ENCODE measurements around the gene FBLIM1.
"Not testable (repeated sequence)": the region's sequence is repeated elsewhere in the genome, so short reads cannot be mapped to it uniquely, and the experiment has no call there.

The FBLIM1 gene

DNA sequence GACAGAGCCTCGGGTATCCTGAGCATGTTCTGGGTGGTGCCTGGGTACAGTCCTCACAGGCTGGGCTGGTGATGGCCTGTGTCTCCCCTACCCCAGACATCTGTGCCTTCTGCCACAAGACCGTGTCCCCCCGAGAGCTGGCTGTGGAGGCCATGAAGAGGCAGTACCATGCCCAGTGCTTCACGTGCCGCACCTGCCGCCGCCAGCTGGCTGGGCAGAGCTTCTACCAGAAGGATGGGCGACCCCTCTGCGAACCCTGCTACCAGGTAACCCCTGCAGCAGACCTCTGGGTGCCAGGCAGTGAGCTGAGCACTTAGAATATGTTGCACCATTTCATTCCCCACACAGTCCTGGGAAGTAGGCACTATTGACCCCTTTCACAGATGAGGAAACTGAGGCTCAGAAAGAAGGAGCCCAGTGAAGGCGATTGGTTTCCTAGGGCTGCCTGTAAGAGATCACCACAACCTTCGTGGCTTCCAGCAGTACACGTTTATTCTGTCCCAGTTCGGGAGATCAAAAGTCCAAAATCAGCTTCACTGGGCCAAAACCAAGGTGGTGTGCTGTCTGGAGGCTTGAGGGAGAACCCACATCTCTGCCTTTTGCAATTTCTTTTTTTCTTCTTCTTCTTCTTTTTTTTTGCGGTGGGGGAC, 11.8 kb downstream of the FBLIM1 start:
- DNase-seq, result no peak

DNA sequence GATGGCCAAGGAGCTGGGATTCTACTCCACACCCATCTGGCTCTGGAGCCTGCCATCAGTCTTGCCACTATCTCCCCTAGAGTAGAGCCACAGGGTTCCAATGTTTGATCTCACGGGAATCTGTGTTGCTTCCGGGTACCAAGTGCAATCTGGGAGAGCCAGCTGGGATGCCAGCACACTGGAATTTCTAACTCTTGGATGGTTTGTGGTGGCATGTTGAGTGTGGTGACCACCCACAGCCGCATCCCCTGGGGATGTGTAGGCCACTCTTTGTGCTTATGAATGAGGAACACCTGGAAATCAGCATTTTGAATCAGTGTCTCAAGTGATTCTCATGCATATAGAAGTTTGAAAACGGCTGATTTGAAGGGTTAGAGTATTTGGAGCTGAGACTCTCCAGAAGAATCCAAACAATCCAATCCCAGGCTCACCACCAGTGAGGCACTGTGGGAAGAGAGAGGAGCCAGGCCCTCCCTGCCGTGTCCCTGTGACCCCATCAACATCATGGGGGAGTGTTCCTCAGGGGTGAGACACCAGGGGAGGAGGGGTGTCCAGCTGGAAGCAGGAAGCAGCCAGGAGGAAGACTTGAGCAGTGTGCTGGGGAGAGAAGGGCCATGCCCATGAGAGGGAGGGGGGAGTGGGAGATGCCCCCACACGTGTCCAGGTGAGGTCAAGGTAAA, 13.4 kb downstream of the FBLIM1 start:
- DNase-seq, result no peak

DNA sequence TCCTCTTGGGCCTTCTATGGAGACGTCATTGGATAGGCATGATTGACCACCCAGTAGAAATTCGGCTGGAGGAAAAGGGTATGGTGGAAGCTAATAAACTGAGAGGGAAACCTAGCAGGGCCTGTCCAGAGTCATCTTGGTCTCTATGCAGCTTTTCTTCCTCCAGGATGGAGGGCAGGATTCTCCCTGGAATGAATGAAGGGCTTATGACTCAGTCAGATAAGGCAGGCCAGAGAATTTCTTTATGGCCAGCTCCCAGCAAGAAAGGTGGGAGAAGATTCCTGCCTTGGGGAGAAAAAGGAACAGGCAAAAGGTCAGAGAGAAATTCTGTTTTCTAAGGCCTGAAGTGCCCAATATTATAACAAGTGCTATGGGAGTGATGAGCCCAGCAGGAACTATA, 17.1 kb downstream of the FBLIM1 start:
- no peak for DNase-seq

DNA sequence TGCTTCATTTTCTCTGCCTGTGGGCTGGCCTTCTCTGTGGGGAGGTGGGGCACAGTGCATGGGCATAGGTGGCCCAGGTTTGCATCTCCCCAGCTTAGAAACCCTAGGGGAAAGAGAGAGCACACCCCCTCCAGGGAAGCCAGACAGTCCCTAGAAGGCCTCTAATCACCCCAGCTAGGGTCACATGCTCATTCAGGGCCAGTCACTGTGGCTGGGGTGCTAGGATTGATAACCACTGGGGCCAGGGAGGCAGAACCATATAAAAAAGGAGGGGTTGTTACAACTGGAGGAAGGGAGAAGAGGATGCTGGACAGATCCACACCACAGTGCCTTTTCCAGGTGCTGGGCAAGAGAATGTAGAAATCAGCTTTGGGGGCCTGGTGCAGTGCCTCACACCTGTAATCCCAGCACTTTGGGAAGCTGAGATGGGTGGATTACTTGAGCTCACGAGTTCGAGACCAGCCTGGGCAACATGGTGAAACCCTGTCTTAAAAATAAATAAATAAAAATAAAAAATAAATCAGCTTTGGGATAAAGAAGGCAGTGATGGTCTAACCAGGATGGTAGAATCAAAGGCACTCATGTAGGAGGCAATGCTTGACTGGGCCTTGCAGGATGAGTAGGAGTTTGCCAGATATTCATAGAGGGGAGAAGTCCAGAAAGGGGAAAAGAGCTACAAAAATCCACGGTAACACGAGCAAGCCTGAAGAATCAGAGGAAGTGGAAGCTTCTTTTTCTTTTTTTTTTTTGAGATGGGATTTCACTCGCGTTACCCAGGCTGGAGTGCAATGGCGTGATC, 19.5 kb downstream of the FBLIM1 start:
- no peak for DNase-seq

DNA sequence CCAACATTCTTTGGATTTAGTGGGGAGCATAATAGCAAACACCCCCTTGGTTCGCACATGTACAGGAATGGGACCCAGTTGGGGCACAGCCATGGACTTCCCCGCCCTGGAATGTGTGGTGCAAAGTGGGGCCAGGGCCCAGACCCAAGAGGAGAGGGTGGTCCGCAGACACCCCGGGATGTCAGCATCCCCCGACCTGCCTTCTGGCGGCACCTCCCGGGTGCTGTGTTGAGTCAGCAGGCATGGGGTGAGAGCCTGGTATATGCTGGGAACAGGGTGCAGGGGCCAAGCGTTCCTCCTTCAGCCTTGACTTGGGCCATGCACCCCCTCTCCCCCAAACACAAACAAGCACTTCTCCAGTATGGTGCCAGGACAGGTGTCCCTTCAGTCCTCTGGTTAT, 27.1 kb downstream of the FBLIM1 start:
- DNase-seq, result no peak

DNA sequence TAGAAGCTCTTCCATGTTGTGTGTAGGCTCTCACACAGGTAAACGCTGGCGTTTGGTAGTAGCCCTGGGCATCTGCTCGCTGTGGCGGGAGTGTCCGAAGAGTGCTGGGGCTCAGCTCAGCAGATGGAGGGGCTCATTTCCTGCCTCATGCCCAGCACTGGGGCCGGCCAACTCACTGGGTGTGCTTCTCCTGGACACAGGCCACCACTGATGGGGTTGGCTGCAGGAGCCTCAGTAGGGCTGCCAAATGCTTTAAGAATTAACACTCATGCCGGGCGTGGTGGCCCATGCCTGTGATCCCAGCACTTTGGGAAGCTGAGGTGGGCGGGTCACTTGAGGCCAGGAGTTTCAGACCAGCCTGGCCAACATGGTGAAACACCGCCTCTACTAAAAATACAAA, 28.0 kb downstream of the FBLIM1 start:
- DNase-seq, result no peak

DNA sequence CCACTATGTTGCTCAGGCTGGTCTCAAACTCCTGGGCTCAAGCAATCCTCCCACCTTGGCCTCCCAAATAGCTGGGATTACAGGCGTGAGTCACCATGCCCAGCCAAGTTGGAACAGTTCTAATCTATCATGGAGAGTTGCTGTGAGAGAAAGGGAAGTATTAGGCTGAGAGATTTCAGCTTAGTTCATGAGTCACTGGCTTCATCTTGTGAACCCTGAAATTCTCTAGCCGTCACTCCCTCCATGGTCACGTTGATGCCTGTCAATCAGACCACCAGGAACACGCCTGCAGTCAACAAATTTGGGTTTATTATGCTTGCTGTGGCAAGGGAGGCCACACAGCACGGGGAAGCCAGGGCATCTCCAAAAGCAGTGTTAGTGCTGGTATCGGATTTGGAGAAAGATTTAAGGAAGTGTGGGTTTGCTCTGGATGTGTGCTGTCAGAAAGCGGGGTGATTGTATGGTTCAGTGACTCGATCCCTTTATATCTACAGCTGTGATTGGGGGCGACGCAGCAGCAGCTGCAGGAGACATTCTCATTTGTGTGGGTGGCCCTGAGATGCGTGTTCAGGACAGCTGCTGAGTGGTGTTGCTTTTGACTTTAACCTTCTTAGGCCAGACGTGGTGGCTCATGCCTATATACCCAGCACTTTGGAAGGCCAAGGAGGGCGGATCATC, 30.2 kb downstream of the FBLIM1 start:
- DNase-seq, result no peak

DNA sequence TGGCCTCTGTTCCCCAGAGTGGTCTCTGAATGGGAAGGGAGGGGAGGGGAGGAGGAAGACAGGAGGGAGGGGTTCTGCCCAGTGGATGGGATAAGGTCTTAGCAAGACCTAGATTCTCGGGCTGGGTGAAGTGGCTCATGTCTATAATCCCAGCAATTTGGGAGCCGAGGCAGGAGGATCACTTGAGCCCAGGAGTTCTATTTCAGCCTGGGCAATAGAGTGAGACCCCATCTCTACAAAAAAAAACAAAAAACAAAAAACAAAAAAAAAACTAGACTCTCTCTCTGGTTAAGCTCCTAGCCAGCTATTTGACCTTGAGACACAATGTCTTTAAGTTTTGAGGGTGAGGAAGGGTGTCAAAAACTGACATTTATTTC, 37.5 kb downstream of the FBLIM1 start:
- DNase-seq, result no peak

DNA sequence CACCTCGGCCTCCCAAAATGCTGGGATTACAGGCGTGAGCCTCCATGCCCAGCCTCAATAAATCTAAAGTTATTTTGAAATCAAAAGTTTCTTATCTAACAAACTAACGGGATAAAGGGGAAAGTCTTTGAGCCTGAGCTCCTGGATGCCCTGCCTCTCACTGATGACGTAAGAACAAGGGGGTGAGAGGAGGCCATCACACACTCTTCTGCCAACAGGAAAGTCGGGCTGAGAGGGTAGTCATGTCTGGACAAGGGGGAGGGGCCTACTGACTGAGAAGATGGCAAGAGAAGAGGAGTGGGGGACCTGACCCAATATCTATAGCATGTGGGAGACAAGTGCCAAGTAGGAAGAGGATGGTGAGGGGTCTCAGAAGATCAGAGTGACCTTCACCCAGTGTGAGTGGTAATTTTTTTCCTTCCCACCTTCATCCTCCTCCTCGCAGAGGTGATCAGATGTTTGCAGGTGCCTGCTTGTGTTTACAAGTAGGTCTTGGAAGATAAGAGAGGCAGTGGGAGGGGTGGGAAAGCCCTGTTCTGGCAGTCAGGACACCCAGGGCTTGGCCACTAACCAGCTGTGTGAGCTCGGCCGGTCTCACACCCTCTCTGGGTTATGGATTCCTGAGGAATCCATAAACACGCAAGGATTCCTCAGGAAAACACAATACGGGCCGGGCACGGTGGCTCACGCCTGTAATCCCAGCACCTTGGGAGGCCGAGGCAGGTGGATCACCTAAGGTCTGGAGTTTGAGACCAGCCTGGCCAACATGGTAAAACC, 39.2 kb downstream of the FBLIM1 start:
- no peak for DNase-seq

DNA sequence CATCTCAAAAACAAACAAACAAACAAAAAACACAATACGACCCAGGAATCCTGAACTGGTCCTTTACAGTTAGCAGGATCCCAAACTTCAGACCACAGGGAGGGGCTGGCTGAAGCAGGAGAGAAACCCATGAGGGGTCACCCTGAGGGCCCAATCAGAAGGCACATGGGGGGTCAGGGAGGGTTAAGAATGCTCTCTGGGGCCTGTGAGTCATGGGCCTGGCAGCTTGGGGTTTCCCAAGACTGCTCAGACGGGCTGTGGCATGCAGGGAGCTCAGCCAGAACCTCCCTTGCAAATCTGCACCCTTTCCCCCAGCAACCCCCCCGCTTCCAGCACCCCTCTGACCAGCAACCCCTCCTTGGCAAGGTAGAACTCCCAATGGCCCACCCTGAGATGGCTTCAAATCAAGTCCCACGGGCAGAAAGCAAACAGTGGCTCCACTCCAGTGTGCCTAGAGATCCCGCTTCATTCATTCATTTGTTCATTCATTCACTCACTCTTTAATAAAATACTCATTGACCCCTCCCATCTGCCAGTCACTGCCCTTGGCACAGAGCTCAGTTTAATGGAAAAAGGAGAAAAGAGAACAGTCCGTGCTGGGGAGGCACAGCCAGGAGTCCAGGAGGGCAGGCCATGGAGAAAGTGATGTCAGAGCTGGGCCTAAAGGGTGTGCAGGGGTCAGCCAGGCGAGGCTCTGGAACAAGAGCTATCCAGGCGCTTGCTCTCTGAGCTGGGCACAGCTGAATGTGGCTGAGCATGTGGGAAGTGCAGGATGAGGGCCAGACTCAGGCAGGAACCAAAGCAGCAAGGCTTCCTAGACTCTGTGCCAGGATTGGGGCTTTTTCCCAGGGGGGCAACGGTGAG, 40.6 kb downstream of the FBLIM1 start:
- DNase-seq, result no peak

DNA sequence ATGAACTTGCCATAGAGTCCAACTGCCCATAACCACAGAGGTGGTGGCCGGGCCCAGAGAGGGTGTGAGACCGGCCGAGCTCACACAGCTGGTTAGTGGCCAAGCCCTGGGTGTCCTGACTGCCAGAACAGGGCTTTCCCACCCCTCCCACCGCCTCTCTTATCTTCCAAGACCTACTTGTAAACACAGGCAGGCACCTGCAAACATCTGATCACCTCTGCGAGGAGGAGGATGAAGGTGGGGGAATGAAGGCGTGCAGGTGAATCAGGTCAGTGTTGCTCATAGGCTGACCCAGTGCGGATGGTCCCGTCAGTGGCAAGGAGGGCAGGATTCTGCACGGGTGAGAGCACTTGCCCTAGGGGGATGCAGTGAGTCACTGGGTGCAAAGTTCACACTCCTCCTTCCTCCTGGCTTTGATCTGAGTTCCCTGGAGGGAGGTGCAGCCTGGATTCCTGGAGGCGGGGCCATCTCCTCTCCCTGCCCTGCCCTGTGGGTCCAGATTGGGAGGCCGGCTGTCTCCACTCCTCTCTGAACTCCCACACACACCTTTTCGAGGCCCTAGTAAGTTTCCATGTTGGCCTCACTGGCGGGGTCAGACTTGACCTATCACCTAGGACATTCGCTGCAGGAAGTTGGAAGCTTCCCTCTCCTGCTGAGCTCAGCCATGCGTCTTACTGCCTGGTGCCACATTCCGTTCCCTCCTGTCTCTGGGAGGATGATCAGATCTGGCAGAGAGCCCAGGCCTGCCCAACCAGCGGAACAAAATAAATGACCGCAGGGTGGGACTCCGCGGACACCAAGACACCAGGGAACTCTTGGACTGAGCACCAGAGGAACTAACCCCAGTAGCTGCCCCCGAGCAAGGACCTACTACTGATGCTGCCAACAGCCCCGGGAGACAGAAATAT, 41.6 kb downstream of the FBLIM1 start:
- no peak for DNase-seq

DNA sequence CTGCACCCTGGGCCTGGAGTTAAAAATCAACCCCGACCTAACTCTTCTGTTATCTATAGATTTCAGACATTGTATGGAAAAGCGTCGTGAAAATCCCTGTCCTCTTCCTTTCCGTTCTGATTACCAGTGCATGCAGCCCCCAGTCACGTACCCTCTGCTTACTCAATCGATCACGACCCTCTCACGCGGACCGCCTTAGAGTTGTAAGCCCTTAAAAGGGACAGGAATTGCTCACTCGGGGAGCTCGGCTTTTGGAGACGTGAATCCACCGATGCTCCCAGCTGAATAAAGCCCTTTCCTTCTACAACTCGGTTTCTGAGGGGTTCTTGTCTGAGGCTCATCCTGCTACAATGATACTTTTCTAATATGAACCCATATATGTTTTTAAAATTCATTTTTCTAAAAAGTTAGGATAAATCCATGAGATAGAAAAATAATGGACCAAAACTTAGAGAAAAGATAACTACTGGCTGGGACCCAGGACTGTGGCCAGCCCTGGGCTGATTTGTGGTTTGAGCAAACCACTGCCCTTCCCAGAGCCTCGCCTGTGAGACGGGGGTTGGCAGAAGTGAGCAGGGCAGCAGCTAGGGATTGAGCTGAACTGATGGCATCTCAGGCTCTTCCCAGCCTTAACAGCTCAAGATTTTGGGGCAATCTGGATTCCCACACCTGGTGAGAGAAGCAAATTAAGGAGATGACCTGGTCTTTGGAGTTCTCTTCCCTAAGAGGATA, 43.8 kb downstream of the FBLIM1 start:
- DNase-seq, result no peak

DNA sequence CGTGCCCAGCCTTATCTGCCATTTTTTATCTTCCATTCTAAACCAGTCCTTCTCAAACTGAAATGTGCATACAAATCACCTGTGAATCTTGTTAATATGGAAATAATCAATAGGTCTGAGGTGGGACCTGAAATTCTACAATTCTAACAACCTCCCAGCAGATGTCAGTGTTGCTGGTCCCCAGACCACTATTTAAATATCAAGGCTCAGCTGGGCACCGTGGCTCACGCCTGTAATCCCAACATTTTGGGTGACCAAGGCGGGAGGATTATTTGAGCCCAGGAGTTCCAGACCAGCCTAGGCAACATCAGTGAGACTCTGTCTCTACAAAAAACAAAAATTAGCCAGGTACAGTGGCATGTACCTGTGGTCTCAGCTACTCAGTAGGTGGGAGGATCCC, 44.8 kb downstream of the FBLIM1 start:
- DNase-seq, result no peak

DNA sequence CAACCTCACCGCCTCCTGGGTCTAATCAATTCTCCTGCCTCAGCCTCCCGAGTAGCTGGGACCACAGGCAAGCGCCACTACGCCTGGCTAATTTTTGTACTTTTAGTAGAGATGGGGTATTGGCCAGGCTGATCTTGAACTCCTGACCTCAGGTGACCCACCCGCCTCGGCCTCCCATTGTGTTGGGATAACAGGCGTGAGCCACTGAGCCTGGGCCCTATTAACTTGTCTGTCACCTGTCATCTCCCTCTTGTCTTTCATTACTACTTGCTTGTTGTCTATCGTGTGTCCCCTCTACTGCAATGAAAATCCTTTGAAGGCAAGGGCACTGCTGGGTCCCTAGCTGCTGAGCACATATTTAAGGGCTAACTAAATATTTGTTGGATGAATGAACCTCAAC, 45.5 kb downstream of the FBLIM1 start:
- DNase-seq, result no peak

DNA sequence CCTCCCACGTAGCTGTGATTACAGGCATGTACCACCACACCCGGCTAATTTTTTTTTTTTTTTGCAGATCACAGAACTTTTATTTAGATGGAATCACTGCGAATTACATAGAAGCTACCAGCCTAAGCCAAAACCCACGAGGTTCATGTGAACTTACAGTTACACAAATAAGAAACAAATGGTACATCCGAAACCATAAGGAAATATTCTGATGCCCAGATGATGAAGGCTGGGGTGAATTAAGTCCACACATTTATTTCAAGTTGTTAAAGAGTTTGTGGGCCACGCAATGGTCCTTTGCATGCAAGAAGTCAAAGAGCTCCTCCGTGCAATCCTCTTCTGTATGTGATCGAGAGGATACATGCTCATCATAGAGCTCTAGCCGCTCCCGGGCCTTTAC, 48.5 kb downstream of the FBLIM1 start:
- no peak for DNase-seq

DNA sequence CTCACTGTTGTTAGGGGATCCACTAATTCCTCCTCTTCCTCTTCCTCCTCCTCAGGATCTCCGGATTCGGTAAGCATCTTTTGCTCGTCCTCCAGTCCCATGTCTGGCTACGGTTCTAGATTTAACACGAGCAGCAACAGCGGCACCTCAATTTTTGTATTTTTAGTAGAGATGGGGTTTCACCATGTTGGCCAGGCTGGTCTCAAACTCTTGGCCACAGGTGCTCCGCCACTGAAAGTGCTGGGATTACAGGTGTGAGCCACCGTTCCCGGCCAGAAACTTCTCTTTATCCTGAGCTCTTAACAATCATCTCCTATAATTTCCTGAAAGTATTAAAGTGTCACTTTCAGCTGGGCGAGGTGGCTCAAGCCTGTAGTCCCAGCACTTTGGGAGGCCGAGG, 49.0 kb downstream of the FBLIM1 start, which contains the start of gene UQCRHL:
Gene UQCRHL, minus strand, starts transcription at position 101 of the 400 bp plus-strand sequence. Its CDS starts 0 bp downstream, at position 101.
- not testable (repeated sequence) for DNase-seq

DNA sequence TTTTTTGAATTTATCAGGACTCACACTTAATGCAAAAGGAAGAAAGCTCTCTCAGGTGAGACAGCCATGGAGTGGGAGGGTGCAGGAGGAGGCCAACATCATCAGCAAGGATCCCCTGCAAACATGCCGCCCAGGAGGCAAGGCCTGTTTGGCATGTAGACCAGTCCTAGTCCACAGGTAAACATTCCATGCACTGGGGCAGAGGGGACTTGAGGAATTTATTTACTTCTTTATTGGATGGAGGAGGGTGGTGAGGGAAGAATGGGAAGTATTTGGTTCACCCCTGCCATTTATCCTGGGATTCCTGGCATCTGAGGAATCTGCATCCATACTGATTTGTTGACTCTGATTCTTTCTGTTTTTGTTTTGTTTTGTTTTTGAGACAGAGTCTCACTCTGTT, 50.4 kb downstream of the FBLIM1 start:
- no peak for DNase-seq

DNA sequence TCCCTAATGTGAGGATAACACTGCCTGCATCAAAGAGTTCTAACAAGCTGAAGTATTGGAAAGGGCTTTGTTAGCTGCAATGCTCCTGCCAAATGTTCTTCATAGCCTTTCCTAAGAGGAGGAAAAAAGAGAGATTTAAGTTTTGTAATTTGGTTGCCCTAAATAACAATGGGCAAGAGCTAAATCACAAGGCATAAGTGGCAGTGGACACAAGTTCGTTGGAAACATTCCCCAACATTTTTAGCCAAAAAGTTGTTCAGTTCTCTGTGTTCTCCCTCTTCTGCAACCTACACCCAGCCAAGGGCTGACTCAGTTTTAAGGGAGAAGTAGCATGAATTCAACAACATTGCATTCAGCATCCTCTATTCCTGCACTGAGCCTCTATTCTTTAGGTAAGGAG, 51.5 kb downstream of the FBLIM1 start:
- no peak for DNase-seq

DNA sequence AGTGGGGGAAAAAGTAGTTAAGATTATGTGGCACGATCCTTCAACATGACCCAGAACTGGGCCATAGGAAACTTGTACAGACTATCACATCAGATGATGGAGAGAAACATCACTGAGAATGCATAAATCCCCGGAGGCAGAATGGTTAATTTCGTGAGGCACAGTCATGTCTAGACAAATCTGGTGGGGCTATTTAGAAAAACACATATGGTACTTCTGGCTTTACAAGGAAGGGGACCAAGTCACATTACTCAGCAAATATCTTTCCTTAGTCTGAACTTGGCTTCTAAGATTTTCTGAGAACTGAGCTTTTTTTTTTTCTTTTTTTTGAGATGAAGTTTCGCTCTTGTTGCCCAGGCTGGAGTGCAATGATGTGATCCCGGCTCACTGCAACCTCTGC, 58.1 kb downstream of the FBLIM1 start:
- no peak for DNase-seq

DNA sequence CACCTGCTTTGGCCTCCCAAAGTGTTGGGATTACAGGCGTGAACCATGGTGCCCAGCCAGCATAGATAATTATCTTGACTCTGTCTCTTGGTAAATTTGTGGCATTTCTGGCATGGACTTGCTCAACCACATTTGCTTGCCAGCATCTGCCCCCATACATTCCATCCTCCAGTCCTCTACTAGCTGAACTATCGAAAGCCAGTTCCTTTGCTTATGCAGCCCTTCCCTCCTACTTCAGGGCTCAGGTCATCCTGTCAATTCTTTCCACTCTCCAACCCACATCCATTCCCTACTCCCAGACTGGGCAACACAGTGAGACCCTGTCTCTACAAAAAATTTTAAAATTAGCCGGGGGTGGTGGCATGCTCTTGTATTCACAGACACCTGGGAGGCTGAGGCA, 61.9 kb downstream of the FBLIM1 start:
- no peak for DNase-seq
